OCI-LY7 (cell line): Measurements from ENCODE around the gene ACAP3. TPM values are rescaled to one million over a fixed set of nuclear protein-coding genes. Genes with fewer than 3 reads are reported as not detected.

ENCODE experiments used
- BruUV-seq: library from RNA; stranded (reverse); fragments of 400-500 nt; replicated peaks from 2 replicates; lab custom pipeline; 2021; lab: Mats Ljungman, UMichigan
- CTCF ChIA-PET: fragments of 300-600 bp; sonication (Branson Sonifier 250); formaldehyde crosslinking; loops from one replicate; lab custom pipeline; 2022; ENCODE audit warnings: antibody characterized with exemption; ENCODE audit not compliant: unreplicated experiment; lab: Charles Lee
- POLR2A ChIA-PET: fragments of 300-600 bp; sonication (Branson Sonifier 250); formaldehyde crosslinking; loops from one replicate; lab custom pipeline; 2022; ENCODE audit warnings: antibody characterized with exemption; lab: Charles Lee
- DNase-seq: peaks from one replicate; pipeline ENCODE4 v3.0.0-alpha.2; 2015; ENCODE audit warnings: low spot score
- H2AFZ ChIP-seq: fragments of 200-600 bp; sonication (generic), shearing (Covaris generic); 2 replicates; pipeline ENCODE4 v1.6.1; 2014; ENCODE audit warnings: mild to moderate bottlenecking, antibody characterized with exemption, low read length, moderate library complexity
- H3K27ac ChIP-seq: fragments of 200-600 bp; sonication (generic); 2 replicates; pipeline ENCODE4 v1.5.1; 2014; ENCODE audit warnings: mixed run types, low read depth, mild to moderate bottlenecking, moderate library complexity, low read length, inconsistent platforms; ENCODE audit not compliant: poor library complexity, severe bottlenecking
- H3K36me3 ChIP-seq: fragments of 200-600 bp; sonication (generic); 2 replicates; pipeline ENCODE4 v1.6.1; 2014; ENCODE audit warnings: mild to moderate bottlenecking, antibody characterized with exemption, low read length, moderate library complexity, mixed read lengths; ENCODE audit not compliant: insufficient read depth
- H3K4me1 ChIP-seq: fragments of 200-600 bp; sonication (generic); 2 replicates; pipeline ENCODE4 v1.5.1; 2014; ENCODE audit warnings: mild to moderate bottlenecking, low read length; ENCODE audit not compliant: insufficient read depth, poor library complexity, severe bottlenecking
- H3K4me2 ChIP-seq: fragments of 200-600 bp; sonication (generic); 2 replicates; pipeline ENCODE4 v1.6.1; 2014; ENCODE audit warnings: mild to moderate bottlenecking, low read length
- H3K4me3 ChIP-seq: fragments of 200-600 bp; sonication (generic); 2 replicates; pipeline ENCODE4 v1.5.1; 2014; ENCODE audit warnings: mild to moderate bottlenecking, low read depth, low read length; ENCODE audit not compliant: poor library complexity, severe bottlenecking
- H3K79me2 ChIP-seq: fragments of 200-600 bp; sonication (generic); 2 replicates; pipeline ENCODE4 v1.6.1; 2016; ENCODE audit warnings: low read depth, mild to moderate bottlenecking, low read length, moderate library complexity, mixed read lengths; ENCODE audit not compliant: insufficient read depth
- H3K9me2 ChIP-seq: fragments of 200-600 bp; sonication (generic); 2 replicates; pipeline ENCODE4 v1.6.1; 2016; ENCODE audit warnings: mild to moderate bottlenecking, low read length, mixed read lengths; ENCODE audit not compliant: insufficient read depth
- H3K9me3 ChIP-seq: fragments of 200-600 bp; sonication (generic); 2 replicates; pipeline ENCODE4 v1.6.1; 2014; ENCODE audit warnings: mild to moderate bottlenecking, mixed run types, low read length, mixed read lengths
- H4K20me1 ChIP-seq: fragments of 200-600 bp; sonication (generic); 2 replicates; pipeline ENCODE4 v1.6.1; 2014; ENCODE audit warnings: mild to moderate bottlenecking, antibody characterized with exemption, low read length, moderate library complexity, mixed read lengths; ENCODE audit not compliant: insufficient read depth
- EZH2phosphoT487 ChIP-seq: fragments of 200-600 bp; sonication (generic); IDR thresholded peaks from 2 replicates; pipeline ENCODE4 v1.6.1; 2018; ENCODE audit warnings: low read depth, borderline replicate concordance, mild to moderate bottlenecking, mixed run types, antibody characterized with exemption, low read length, moderate library complexity, mixed read lengths
- intact Hi-C: fragments of 100-400 bp; cut with micrococcal nuclease; formaldehyde crosslinking; loops from one replicate; pipeline ENCODE4 v1.10.0; 2022; ENCODE audit not compliant: unreplicated experiment
- total RNA-seq, 2 experiments: library from RNA; depleted of rRNA in 1 of 2; stranded (reverse); fragments of >200 nt in 1 of 2; shearing (Covaris generic) in 1 of 2; gene quantifications; 2 replicates each; pipeline ENCODE4 v1.2.3, GENCODE V29; 2014 to 2022
- TF ChIP-seq, protein P1 (sequence below): fragments of 200-600 bp; sonication (generic); conservative IDR thresholded peaks from 2 replicates; pipeline ENCODE4 v1.5.1; 2014; ENCODE audit warnings: mild to moderate bottlenecking, antibody characterized with exemption, low read length, moderate library complexity, mixed read lengths

Gene ACAP3
- total RNA-seq, 2 experiments from 2014 or later, result 26.3 to 47.6 TPM

GRCh38 chr1:1287288-1288110 is 20.2 kb downstream of the ACAP3 start:
- no peaks in the 10 kb centered on the region for H3K9me2 ChIP-seq
- no peak for TF ChIP-seq EZH2phosphoT487
- TF ChIP-seq, protein P1, sequence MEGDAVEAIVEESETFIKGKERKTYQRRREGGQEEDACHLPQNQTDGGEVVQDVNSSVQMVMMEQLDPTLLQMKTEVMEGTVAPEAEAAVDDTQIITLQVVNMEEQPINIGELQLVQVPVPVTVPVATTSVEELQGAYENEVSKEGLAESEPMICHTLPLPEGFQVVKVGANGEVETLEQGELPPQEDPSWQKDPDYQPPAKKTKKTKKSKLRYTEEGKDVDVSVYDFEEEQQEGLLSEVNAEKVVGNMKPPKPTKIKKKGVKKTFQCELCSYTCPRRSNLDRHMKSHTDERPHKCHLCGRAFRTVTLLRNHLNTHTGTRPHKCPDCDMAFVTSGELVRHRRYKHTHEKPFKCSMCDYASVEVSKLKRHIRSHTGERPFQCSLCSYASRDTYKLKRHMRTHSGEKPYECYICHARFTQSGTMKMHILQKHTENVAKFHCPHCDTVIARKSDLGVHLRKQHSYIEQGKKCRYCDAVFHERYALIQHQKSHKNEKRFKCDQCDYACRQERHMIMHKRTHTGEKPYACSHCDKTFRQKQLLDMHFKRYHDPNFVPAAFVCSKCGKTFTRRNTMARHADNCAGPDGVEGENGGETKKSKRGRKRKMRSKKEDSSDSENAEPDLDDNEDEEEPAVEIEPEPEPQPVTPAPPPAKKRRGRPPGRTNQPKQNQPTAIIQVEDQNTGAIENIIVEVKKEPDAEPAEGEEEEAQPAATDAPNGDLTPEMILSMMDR, result no peak
- no peaks in the 10 kb centered on the region for H3K79me2 ChIP-seq
- no peak for DNase-seq
- H3K9me3 ChIP-seq, result no peaks in the 10 kb centered on the region
- H3K4me3 ChIP-seq, result no peak overlapping the region
- intact Hi-C loops, result no loop called here
- no peak overlapping the region for H2AFZ ChIP-seq
- no peaks in the 10 kb centered on the region for H3K4me1 ChIP-seq
- H3K27ac ChIP-seq, result no peak overlapping the region
- H3K4me2 ChIP-seq, result no peak overlapping the region
- BruUV-seq, result no TSS peak
- H3K36me3 ChIP-seq, result no peaks in the 10 kb centered on the region
- POLR2A ChIA-PET, result no interaction called here
- CTCF ChIA-PET, result no interaction called here
- H4K20me1 ChIP-seq, result no peaks in the 10 kb centered on the region

GRCh38 chr1:1286313-1287261 is 21.1 kb downstream of the ACAP3 start:
- Histone ChIP-seq H3K4me1 (no peaks in the 10 kb centered on the region), H3K9me3 (no peaks in the 10 kb centered on the region), H2AFZ (no peak overlapping the region), H3K27ac (no peak overlapping the region), H3K79me2 (no peaks in the 10 kb centered on the region), H3K4me2 (no peak overlapping the region), H4K20me1 (no peaks in the 10 kb centered on the region), H3K9me2 (no peaks in the 10 kb centered on the region), H3K36me3 (no peaks in the 10 kb centered on the region), H3K4me3 (no peak overlapping the region)
- CTCF ChIA-PET, result no interaction called here
- POLR2A ChIA-PET, result no interaction called here
- intact Hi-C loops, result no loop called here
- DNase-seq, result no peak
- no peak for TF ChIP-seq EZH2phosphoT487
- TF ChIP-seq, protein P1, result no peak
- BruUV-seq, result no TSS peak
